Neuronal stem cell (in vitro differentiated cells): ENCODE results near the gene DDX56.
A peak's percentile ranks its signal among the peaks of the same experiment; 100 is the strongest.

ENCODE experiments used
- DNase-seq: peaks from one replicate; pipeline ENCODE4 v3.0.0-alpha.2; 2013; ENCODE audit warnings: low spot score
- H2AFZ ChIP-seq: one replicate; pipeline ENCODE4 v1.6.1; 2013; ENCODE audit warnings: mild to moderate bottlenecking, low read length, inconsistent platforms
- H2AK5ac ChIP-seq: 2 replicates; pipeline ENCODE4 v1.6.1; 2013; ENCODE audit warnings: low read depth, mild to moderate bottlenecking, inconsistent platforms, low read length, moderate library complexity, mixed read lengths
- H2BK120ac ChIP-seq: 2 replicates; pipeline ENCODE4 v1.6.1; 2013; ENCODE audit warnings: low read depth, mild to moderate bottlenecking, inconsistent platforms, low read length, moderate library complexity, mixed read lengths
- H2BK12ac ChIP-seq: one replicate; pipeline ENCODE4 v1.6.1; 2013; ENCODE audit warnings: low read length, inconsistent platforms
- H2BK15ac ChIP-seq: 2 replicates; pipeline ENCODE4 v1.6.1; 2013; ENCODE audit warnings: mild to moderate bottlenecking, low read length, inconsistent platforms, mixed read lengths
- H2BK5ac ChIP-seq: one replicate; pipeline ENCODE4 v1.6.1; 2013; ENCODE audit warnings: inconsistent platforms, mild to moderate bottlenecking, low read length, moderate library complexity
- H3K14ac ChIP-seq: one replicate; pipeline ENCODE4 v1.6.1; 2013; ENCODE audit warnings: low read length, inconsistent platforms
- H3K18ac ChIP-seq: 2 replicates; pipeline ENCODE4 v1.6.1; 2013; ENCODE audit warnings: low read length, inconsistent platforms
- H3K23ac ChIP-seq: 2 replicates; pipeline ENCODE4 v1.6.1; 2013; ENCODE audit warnings: low read depth, mild to moderate bottlenecking, mixed read lengths, low read length, inconsistent platforms; ENCODE audit not compliant: poor library complexity
- H3K27ac ChIP-seq: replicated peaks from 3 replicates; pipeline ENCODE4 v1.5.1; 2013; ENCODE audit warnings: low read length, inconsistent platforms
- H3K27me3 ChIP-seq, 3 experiments: 2 replicates each; pipeline ENCODE4 v1.6.1; 2013; ENCODE audit warnings: low read length in 3 of 3, mild to moderate bottlenecking in 2 of 3, inconsistent platforms in 1 of 3, low read depth in 1 of 3, mixed read lengths in 1 of 3, moderate library complexity in 1 of 3; ENCODE audit not compliant: control insufficient read depth in 3 of 3, insufficient read depth in 3 of 3
- H3K36me3 ChIP-seq, 2 donors: replicated peaks in 1 of 2; 2 replicates each; pipeline ENCODE4 v1.6.1; 2013; ENCODE audit warnings: low read length in 2 of 2; ENCODE audit not compliant: control insufficient read depth in 2 of 2, insufficient read depth in 2 of 2
- H3K4ac ChIP-seq: 2 replicates; pipeline ENCODE4 v1.6.1; 2013; ENCODE audit warnings: inconsistent platforms, mild to moderate bottlenecking, low read length, moderate library complexity
- H3K4me1 ChIP-seq, 2 donors: 1 replicate in 1 of 2; 2 replicates in 1 of 2; pipeline ENCODE4 v1.6.1; 2013; ENCODE audit warnings: low read length in 2 of 2, low read depth in 1 of 2; ENCODE audit not compliant: control insufficient read depth in 2 of 2, insufficient read depth in 1 of 2
- H3K4me2 ChIP-seq: one replicate; pipeline ENCODE4 v1.6.1; 2013; ENCODE audit warnings: mild to moderate bottlenecking, low read length, inconsistent platforms; ENCODE audit not compliant: insufficient read depth, poor library complexity, severe bottlenecking
- H3K4me3 ChIP-seq, 2 donors: 2 replicates each; pipeline ENCODE4 v1.5.1; 2013; ENCODE audit warnings: low read length in 2 of 2, mild to moderate bottlenecking in 2 of 2, inconsistent platforms in 1 of 2, moderate library complexity in 1 of 2
- H3K79me1 ChIP-seq: one replicate; pipeline ENCODE4 v1.6.1; 2013; ENCODE audit warnings: low read depth, mild to moderate bottlenecking, inconsistent platforms, low read length, moderate library complexity
- H3K9ac ChIP-seq: one replicate; pipeline ENCODE4 v1.6.1; 2013; ENCODE audit warnings: mild to moderate bottlenecking, low read depth, low read length, inconsistent platforms; ENCODE audit not compliant: poor library complexity
- H3K9me3 ChIP-seq, 2 donors: replicated peaks in 1 of 2; 2 replicates each; pipeline versions ENCODE3 to v1.6.1; 2013; ENCODE audit warnings: low read length in 2 of 2, mild to moderate bottlenecking in 2 of 2, inconsistent platforms in 1 of 2, low read depth in 1 of 2, mixed read lengths in 1 of 2, moderate library complexity in 1 of 2; ENCODE audit not compliant: control insufficient read depth in 2 of 2, insufficient read depth in 1 of 2
- H4K8ac ChIP-seq: one replicate; pipeline ENCODE4 v1.6.1; 2013; ENCODE audit warnings: low read depth, mild to moderate bottlenecking, inconsistent platforms, low read length, moderate library complexity
- H4K91ac ChIP-seq: one replicate; pipeline ENCODE4 v1.6.1; 2013; ENCODE audit warnings: low read length, low read depth, mild to moderate bottlenecking, inconsistent platforms; ENCODE audit not compliant: poor library complexity
- WGBS, 2 donors: extraction: QIAGEN DNeasy Blood & Tissue Kit; methylation state at CpG; one replicate each; pipeline ENCODE4 v1.1.7; 2013; ENCODE audit warnings: missing lambda C conversion rate in 2 of 2, mixed read lengths in 1 of 2; ENCODE audit not compliant: insufficient read length in 2 of 2, insufficient replicate concordance in 1 of 2; ENCODE audit errors: extremely low coverage in 2 of 2; 5-methylcytosine and 5-hydroxymethylcytosine counted together

DDX56 gene

DNA sequence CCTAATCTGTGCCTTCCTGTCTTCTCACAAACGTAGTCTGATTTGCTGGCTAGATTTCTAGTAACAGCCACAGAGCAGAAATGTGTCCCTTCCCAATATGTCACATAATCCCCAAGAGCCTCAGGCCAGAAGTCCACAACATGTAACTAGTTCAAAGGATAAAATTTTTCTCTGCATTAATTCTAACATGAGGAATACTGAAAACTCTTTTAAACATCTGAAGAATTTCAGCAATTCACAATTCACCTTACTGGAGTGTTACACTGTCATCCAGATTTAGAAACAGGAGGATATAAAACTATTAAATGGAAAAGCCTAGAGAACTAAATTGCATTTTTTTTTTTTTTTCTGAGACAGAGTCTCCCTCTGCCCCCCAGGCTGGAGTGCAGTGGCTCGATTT is 2.5 kb upstream of the DDX56 start:
- Histone ChIP-seq H3K14ac (no peak overlapping the region), H3K27me3 (no peaks in the 10 kb centered on the region), H3K18ac (no peak overlapping the region), H3K36me3 (peaks cover 39 to 76% of the 10 kb centered on the region in 2 donors), H2BK120ac (no peak overlapping the region), H3K27ac (no peak overlapping the region), H4K8ac (no peak overlapping the region), H3K4me2 (no peak overlapping the region), H3K4ac (no peak overlapping the region), H2AFZ (no peak overlapping the region), H3K4me1 (peaks cover 9 to 11% of the 10 kb centered on the region in 2 donors), H3K4me3 (no peak overlapping the region), H2AK5ac (no peak overlapping the region), H2BK5ac (no peak overlapping the region), H2BK15ac (no peak overlapping the region), H4K91ac (no peak overlapping the region), H3K9me3 (no peaks in the 10 kb centered on the region), H3K23ac (no peak overlapping the region), H3K79me1 (peaks cover 14% of the 10 kb centered on the region), H3K9ac (no peak overlapping the region), H2BK12ac (no peak overlapping the region)
- WGBS, 2 donors: no CpG with 5 or more reads among the region's 2 CpGs
- no peak for DNase-seq

DNA sequence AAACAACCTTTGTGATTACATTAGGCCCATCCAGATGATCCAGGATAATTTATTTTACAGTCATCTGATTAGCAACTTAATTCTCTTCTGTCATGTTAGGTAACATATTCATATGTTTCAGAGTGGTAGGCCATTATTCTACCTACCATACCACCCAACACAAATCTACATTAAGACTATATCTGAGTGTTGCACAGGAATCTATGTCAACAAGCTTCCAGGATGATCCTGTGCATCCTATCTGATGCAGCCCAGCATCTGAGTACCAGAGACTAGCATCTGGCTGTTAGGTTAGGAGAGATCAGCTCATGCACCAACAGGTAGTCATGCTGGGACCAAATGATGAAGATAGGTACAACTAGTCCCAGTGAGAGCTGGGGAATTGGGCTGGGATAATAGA is 1.3 kb upstream of the DDX56 start:
- Histone ChIP-seq H3K9ac (no peak overlapping the region), H2BK15ac (no peak overlapping the region), H2BK120ac (no peak overlapping the region), H3K79me1 (peaks cover 12% of the 10 kb centered on the region), H3K27ac (no peak overlapping the region), H2AFZ (no peak overlapping the region), H3K27me3 (no peaks in the 10 kb centered on the region), H4K8ac (no peak overlapping the region), H2AK5ac (no peak overlapping the region), H3K14ac (no peak overlapping the region), H3K4me1 (peaks cover 6 to 9% of the 10 kb centered on the region in 2 donors), H3K23ac (no peak overlapping the region), H3K9me3 (no peaks in the 10 kb centered on the region), H3K4me2 (no peak overlapping the region), H3K4ac (no peak overlapping the region), H3K4me3 (peak overlapping the region in 1 of 2 donors; percentile 58), H3K18ac (no peak overlapping the region), H2BK5ac (no peak overlapping the region), H3K36me3 (peaks cover 44 to 75% of the 10 kb centered on the region in 2 donors), H2BK12ac (no peak overlapping the region), H4K91ac (no peak overlapping the region)
- DNase-seq: no peak

DNA sequence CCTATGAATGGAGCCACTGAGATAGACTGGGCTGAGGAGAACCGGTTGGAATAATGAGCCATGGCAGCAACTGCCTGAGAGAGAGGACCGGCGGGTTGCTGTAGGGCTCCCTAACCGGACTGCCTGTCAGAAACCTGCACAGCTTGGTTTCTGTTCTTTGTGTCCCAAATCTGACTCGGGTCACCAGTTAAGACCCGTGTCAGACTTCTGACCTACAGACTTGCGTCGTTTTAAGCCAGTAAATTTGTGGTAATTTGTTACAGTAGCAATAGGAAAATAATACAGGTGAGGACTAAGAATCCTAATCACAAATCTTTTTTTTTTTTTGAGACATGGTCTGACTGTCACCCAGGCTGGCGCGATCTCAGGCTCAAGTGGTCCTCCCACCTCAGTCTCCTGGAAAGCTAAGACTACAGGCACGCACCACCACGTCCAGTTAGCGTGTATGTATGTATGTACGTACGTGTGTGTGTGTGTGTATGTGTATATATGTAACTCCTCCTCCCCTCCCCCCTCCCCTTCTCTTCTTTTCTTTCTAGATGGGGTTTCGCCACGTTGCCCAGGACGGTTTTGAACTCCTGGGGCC is 672 bp upstream of the DDX56 start:
- no peak overlapping the region for H3K4ac ChIP-seq
- no peak overlapping the region for H2BK5ac ChIP-seq
- H3K9me3 ChIP-seq: no peaks in the 10 kb centered on the region
- H3K9ac ChIP-seq: peak overlapping the region; percentile 93
- peaks cover 48 to 75% of the 10 kb centered on the region in 2 donors for H3K36me3 ChIP-seq
- H2AFZ ChIP-seq: peak overlapping the region; percentile 83
- peak overlapping the region; percentile 35 for H2BK120ac ChIP-seq
- H3K18ac ChIP-seq: peak overlapping the region; percentile 78
- H3K4me1 ChIP-seq: peaks cover 6 to 9% of the 10 kb centered on the region in 2 donors
- peaks cover 14% of the 10 kb centered on the region for H3K79me1 ChIP-seq
- peak; percentile 11 for DNase-seq
- H2AK5ac ChIP-seq: no peak overlapping the region
- no peak overlapping the region for H2BK15ac ChIP-seq
- peak overlapping the region; percentile 78 for H4K8ac ChIP-seq
- no peak overlapping the region for H4K91ac ChIP-seq
- no peak overlapping the region for H3K14ac ChIP-seq
- H2BK12ac ChIP-seq: no peak overlapping the region
- H3K4me2 ChIP-seq: peak overlapping the region; percentile 56
- no CpG with 5 or more reads among the region's 18 CpGs for WGBS, 2 donors
- H3K27ac ChIP-seq: peak overlapping the region; percentile 57
- no peaks in the 10 kb centered on the region for H3K27me3 ChIP-seq
- H3K4me3 ChIP-seq: peak overlapping the region; percentile 58 to 90
- peak overlapping the region; percentile 98 for H3K23ac ChIP-seq

DNA sequence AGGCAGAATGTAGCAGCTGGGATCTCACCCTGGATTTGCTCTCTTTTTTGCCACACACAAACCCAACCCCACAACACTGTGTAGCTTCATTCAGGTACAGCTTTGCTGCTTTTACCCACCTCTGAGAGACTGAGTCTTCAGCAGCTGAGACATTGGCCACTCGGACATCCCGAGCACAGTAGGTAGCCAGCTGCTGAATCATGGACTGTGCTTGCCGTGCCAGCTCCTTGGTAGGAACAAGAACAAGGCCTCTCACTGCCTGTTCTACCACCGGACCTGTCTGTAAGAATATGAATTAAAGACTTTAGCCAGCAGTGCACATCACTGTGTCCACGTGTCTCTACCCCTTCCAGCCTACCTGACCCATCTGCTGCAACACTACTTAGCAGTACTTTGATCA is 937 bp downstream of the DDX56 start:
- Histone ChIP-seq H3K9me3 (no peaks in the 10 kb centered on the region), H3K4me3 (peak overlapping the region; percentile 31 to 58), H2BK12ac (no peak overlapping the region), H3K79me1 (peaks cover 14% of the 10 kb centered on the region), H4K91ac (no peak overlapping the region), H3K14ac (no peak overlapping the region), H3K4ac (no peak overlapping the region), H2AFZ (no peak overlapping the region), H3K36me3 (peaks cover 53 to 76% of the 10 kb centered on the region in 2 donors), H3K18ac (no peak overlapping the region), H2AK5ac (no peak overlapping the region), H3K27ac (no peak overlapping the region), H3K23ac (no peak overlapping the region), H2BK120ac (no peak overlapping the region), H3K27me3 (no peaks in the 10 kb centered on the region), H3K4me1 (peaks cover 6 to 9% of the 10 kb centered on the region in 2 donors), H3K9ac (no peak overlapping the region), H2BK5ac (no peak overlapping the region), H2BK15ac (no peak overlapping the region), H3K4me2 (peak overlapping the region; percentile 90), H4K8ac (no peak overlapping the region)
- no CpG with 5 or more reads among the region's 5 CpGs for WGBS, 2 donors
- DNase-seq: no peak
